ENCODE data around the gene RNASE13. TPM values are rescaled to one million over a fixed set of nuclear protein-coding genes. Genes with fewer than 3 reads are reported as not detected.

Gene RNASE13
- total RNA-seq, 1 experiment from 2014 or later: not detected

GRCh38 chr14:21033133-21033698 is 1.4 kb downstream of the RNASE13 start (continued):
- TF ChIP-seq HMGXB4 (CRISPR knock-in tag; IDR thresholded peaks at IDR 0.05) (no peak), ZNF138 (CRISPR knock-in tag; conservative IDR thresholded peaks at IDR 0.05) (no peak), ETV6 (CRISPR knock-in tag; IDR thresholded peaks at IDR 0.05) (no peak), SMAD3 (CRISPR knock-in tag; IDR thresholded peaks at IDR 0.05; ENCODE audit: borderline replicate concordance) (no peak)

- POLR2A ChIA-PET: interaction anchor here (1.4 kb wide), 1 partner anchor 9 kb away, joined by 4 read pairs; no protein-coding TSS in a partner anchor
- no peaks in the 10 kb centered on the region for H3K9me3 Mint-ChIP-seq
- TF ChIP-seq E2F1 (CRISPR knock-in tag; IDR thresholded peaks at IDR 0.05): no peak
- TF ChIP-seq FOXK1 (CRISPR knock-in tag; IDR thresholded peaks at IDR 0.05): no peak
- no peak for TF ChIP-seq ZNF317 (CRISPR knock-in tag; IDR thresholded peaks at IDR 0.05; ENCODE audit: borderline replicate concordance, low read depth)
- no peak for TF ChIP-seq MXD4 (CRISPR knock-in tag; IDR thresholded peaks at IDR 0.05; ENCODE audit: borderline replicate concordance)
- no peak for TF ChIP-seq ZSCAN18 (CRISPR knock-in tag; IDR thresholded peaks at IDR 0.05)
- TF ChIP-seq CREB1 (CRISPR knock-in tag; IDR thresholded peaks at IDR 0.05): no peak
- TF ChIP-seq OVOL2 (CRISPR knock-in tag; IDR thresholded peaks at IDR 0.05; ENCODE audit: borderline replicate concordance): no peak
- no peak for TF ChIP-seq SP1 (CRISPR knock-in tag; conservative IDR thresholded peaks at IDR 0.05)
- TF ChIP-seq GABPB1 (CRISPR knock-in tag; IDR thresholded peaks at IDR 0.05): no peak
- no peak for TF ChIP-seq ZNF281 (CRISPR knock-in tag; IDR thresholded peaks at IDR 0.05)
- TF ChIP-seq ZNF512 (CRISPR knock-in tag; IDR thresholded peaks at IDR 0.05; ENCODE audit: borderline replicate concordance): no peak
- TF ChIP-seq ZNF396 (CRISPR knock-in tag; IDR thresholded peaks at IDR 0.05; ENCODE audit: borderline replicate concordance): no peak
- no peak for TF ChIP-seq ZBTB21 (CRISPR knock-in tag; IDR thresholded peaks at IDR 0.05; ENCODE audit: borderline replicate concordance)
- no peak for TF ChIP-seq ELF4 (CRISPR knock-in tag; IDR thresholded peaks at IDR 0.05; ENCODE audit: low read depth)
- TF ChIP-seq NR3C1 (CRISPR knock-in tag; conservative IDR thresholded peaks at IDR 0.05; ENCODE audit: low read depth): no peak
- no peak for TF ChIP-seq E2F4 (CRISPR knock-in tag; IDR thresholded peaks at IDR 0.05; ENCODE audit: borderline replicate concordance, low read depth)
- no peak for TF ChIP-seq USF1 (CRISPR knock-in tag; IDR thresholded peaks at IDR 0.05)
- DNase-seq (ENCODE audit: low spot score) (no peak), ATAC-seq (no peak)
- no peaks in the 10 kb centered on the region for H3K36me3 Mint-ChIP-seq
- CTCF ChIA-PET: interaction anchor here (1.6 to 12.2 kb wide), 3 partner anchors 7 to 18 kb away, joined by 7 to 104 read pairs (median 9); no protein-coding TSS in a partner anchor
- no peak overlapping the region for H3K4me3 Mint-ChIP-seq
- H3K27me3 Mint-ChIP-seq (ENCODE audit: low read depth): peaks cover 8% of the 10 kb centered on the region
- H3K27ac Mint-ChIP-seq: no peak overlapping the region
- H3K4me1 Mint-ChIP-seq: peaks cover under 1% of the 10 kb centered on the region; the same call in 1 of the 2 replicates
Observed at GRCh38 chr14:21032326-21033132, 2.1 kb downstream of the RNASE13 start.
